HepG2 (cell line): ENCODE results near the gene EFNA4. TPM values are rescaled to one million over a fixed set of nuclear protein-coding genes. Genes with fewer than 3 reads are reported as not detected.

Experiments
- BRCA1 ChIP-seq: sonication (generic); formaldehyde crosslinking; IDR thresholded peaks from 2 replicates; pipeline ENCODE4 v1.4.0; 2020; ENCODE audit warnings: missing genetic modification reagents
- IKZF1 ChIP-seq: fragments of 450-650 bp; IDR thresholded peaks from 2 replicates; pipeline ENCODE4 v1.7.1; 2016
- KLF9 ChIP-seq: IDR thresholded peaks from 2 replicates; pipeline ENCODE4 v1.6.1; 2016; ENCODE audit warnings: low read depth
- NBN ChIP-seq: fragments of 450-650 bp; conservative IDR thresholded peaks from 2 replicates; pipeline ENCODE4 v1.6.1; 2017
- ZNF282 ChIP-seq: fragments of 450-650 bp; IDR thresholded peaks from 2 replicates; pipeline ENCODE4 v1.6.1; 2018; ENCODE audit not compliant: partially characterized antibody
- ZNF646 ChIP-seq: sonication (generic); formaldehyde crosslinking; IDR thresholded peaks from 2 replicates; pipeline ENCODE4 v1.9.0; 2021; ENCODE audit warnings: mild to moderate bottlenecking, missing genetic modification reagents
- polyA plus RNA-seq, 8 experiments: library from polyadenylated mRNA; depleted of rRNA in 3 of 8; stranded (reverse) in 7 of 8; unstranded in 1 of 8; fragments of >200 nt; fragmentation: Illumina TruSeq in 4 of 8; extraction: Trizol in 4 of 8; gene quantifications; 2 replicates each; pipeline versions ENCODE4 v1.2.1 to v1.2.3, GENCODE V29; 2011 to 2016; ENCODE audit warnings: low read depth in 4 of 8, missing spikeins in 1 of 8, mixed read lengths in 1 of 8; ENCODE audit not compliant: insufficient read depth in 1 of 8
- total RNA-seq, 5 experiments: library from RNA; depleted of rRNA; stranded (reverse); fragments of >200 nt; fragmentation: Illumina TruSeq; extraction: Trizol; gene quantifications; 2 replicates each; pipeline ENCODE4 v1.2.3, GENCODE V29; 2016; ENCODE audit warnings: low read depth in 1 of 5

The EFNA4 gene
- total and polyA plus RNA-seq, 2 of the 13 experiments (the other 11 are each of a cell fraction or from before 2014, with no cell fraction given): 12.0 to 17.2 TPM

- TF ChIP-seq NBN (no peak), KLF9 (CRISPR knock-in tag) (no peak), IKZF1 (no peak), ZNF646 (CRISPR knock-in tag) (peak; percentile 79), ZNF282 (no peak), BRCA1 (CRISPR knock-in tag) (no peak)
These were observed 16.2 kb downstream of the EFNA4 start (continued) for GRCh38 chr1:155079487-155080311.
